WTC11 (cell line): ENCODE data around the gene WWOX.

Experiments
- ATF1 ChIP-seq: sonication (generic); formaldehyde crosslinking; IDR thresholded peaks from 2 replicates; pipeline ENCODE4 v1.8.1; 2023; ENCODE audit warnings: mild to moderate bottlenecking, moderate library complexity, missing genetic modification reagents
- ATF2 ChIP-seq: sonication (generic); formaldehyde crosslinking; IDR thresholded peaks from 2 replicates; pipeline ENCODE4 v1.8.1; 2022; ENCODE audit warnings: low read depth, missing genetic modification reagents, borderline replicate concordance
- CTCF ChIP-seq: fragments of 200-600 bp; IDR thresholded peaks from 2 replicates; pipeline ENCODE4 v1.8.0; 2022; ENCODE audit warnings: antibody characterized with exemption
- E2F5 ChIP-seq: sonication (generic); formaldehyde crosslinking; IDR thresholded peaks from 2 replicates; pipeline ENCODE4 v1.8.1; 2022; ENCODE audit warnings: mild to moderate bottlenecking, moderate library complexity, missing genetic modification reagents
- ELF4 ChIP-seq: sonication (generic); formaldehyde crosslinking; IDR thresholded peaks from 2 replicates; pipeline ENCODE4 v1.8.1; 2022; ENCODE audit warnings: low read depth, mild to moderate bottlenecking, moderate library complexity, missing genetic modification reagents
- ESRRA ChIP-seq: sonication (generic); formaldehyde crosslinking; IDR thresholded peaks from 2 replicates; pipeline ENCODE4 v1.8.1; 2022; ENCODE audit warnings: mild to moderate bottlenecking, missing genetic modification reagents, borderline replicate concordance
- ETV6 ChIP-seq: sonication (generic); formaldehyde crosslinking; IDR thresholded peaks from 2 replicates; pipeline ENCODE4 v1.8.1; 2022; ENCODE audit warnings: mild to moderate bottlenecking, missing genetic modification reagents
- HMGXB4 ChIP-seq: sonication (generic); formaldehyde crosslinking; IDR thresholded peaks from 2 replicates; pipeline ENCODE4 v1.8.1; 2023; ENCODE audit warnings: mild to moderate bottlenecking, moderate library complexity, missing genetic modification reagents
- IRF1 ChIP-seq: sonication (generic); formaldehyde crosslinking; IDR thresholded peaks from 2 replicates; pipeline ENCODE4 v1.8.0; 2023; ENCODE audit warnings: missing genetic modification reagents
- MAX ChIP-seq: sonication (generic); formaldehyde crosslinking; IDR thresholded peaks from 2 replicates; pipeline ENCODE4 v1.8.0; 2022; ENCODE audit warnings: mild to moderate bottlenecking, missing genetic modification reagents
- NFYB ChIP-seq: sonication (generic); formaldehyde crosslinking; conservative IDR thresholded peaks from 2 replicates; pipeline ENCODE4 v1.8.0; 2022; ENCODE audit warnings: low read depth, missing genetic modification reagents
- ZNF138 ChIP-seq: sonication (generic); formaldehyde crosslinking; conservative IDR thresholded peaks from 2 replicates; pipeline ENCODE4 v1.8.1; 2022; ENCODE audit warnings: mild to moderate bottlenecking, moderate library complexity, missing genetic modification reagents
- ZNF416 ChIP-seq: fragments of 250-450 bp; sonication (Bioruptor Pico); IDR thresholded peaks from 2 replicates; pipeline ENCODE4 v1.9.0; 2021; ENCODE audit warnings: mild to moderate bottlenecking, inconsistent platforms
- ZNF512 ChIP-seq: sonication (generic); formaldehyde crosslinking; IDR thresholded peaks from 2 replicates; pipeline ENCODE4 v1.8.1; 2022; ENCODE audit warnings: missing genetic modification reagents, borderline replicate concordance

GRCh38 chr16:79112462-79112861, 1013.0 kb downstream of the WWOX start:
- no peak for TF ChIP-seq ATF2
- TF ChIP-seq CTCF = no peak
- TF ChIP-seq MAX (CRISPR knock-in tag) = no peak
- TF ChIP-seq ZNF512 (CRISPR knock-in tag) = no peak
- TF ChIP-seq E2F5 (CRISPR knock-in tag) = no peak
- TF ChIP-seq ETV6 (CRISPR knock-in tag) = no peak
- no peak for TF ChIP-seq NFYB (CRISPR knock-in tag)
- TF ChIP-seq ATF1 (CRISPR knock-in tag) = no peak
- no peak for TF ChIP-seq IRF1 (CRISPR knock-in tag)
- TF ChIP-seq ESRRA (CRISPR knock-in tag) = no peak
- TF ChIP-seq ELF4 (CRISPR knock-in tag) = no peak
- no peak for TF ChIP-seq ZNF138
- TF ChIP-seq ZNF416 = no peak
- no peak for TF ChIP-seq HMGXB4 (CRISPR knock-in tag)
